ENCODE results near the gene EPC1. TPM values are rescaled to one million over a fixed set of nuclear protein-coding genes. Genes with fewer than 3 reads are reported as not detected.
"Not testable (repeated sequence)": the region's sequence is repeated elsewhere in the genome, so short reads cannot be mapped to it uniquely, and the experiment has no call there.

EPC1 gene
- total and polyA plus RNA-seq, 2 experiments from 2014 or later: 10.6 to 12.5 TPM

DNA sequence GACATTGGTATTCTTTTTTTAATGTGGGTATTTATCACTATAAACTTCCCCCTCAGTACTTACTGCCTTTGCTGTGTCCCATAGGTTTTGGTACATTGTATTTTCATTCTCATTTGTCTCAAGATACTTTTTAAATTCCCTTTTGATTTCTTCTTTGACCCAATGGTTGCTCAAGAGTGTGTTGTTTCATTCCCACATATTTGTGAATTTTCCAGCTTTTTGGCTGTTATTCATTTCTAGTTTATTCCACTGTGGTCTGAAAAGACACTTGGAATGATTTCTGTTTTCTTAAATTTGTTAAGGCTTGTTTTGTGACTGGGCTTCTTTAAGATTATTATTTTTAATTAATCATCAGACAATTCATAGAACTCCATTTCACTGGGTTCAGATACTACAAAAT is 105.0 kb downstream of the EPC1 start:
- Histone ChIP-seq H3K4me2 (ENCODE audit: unreplicated experiment) (no peak overlapping the region), H3K27me3 (replicated peaks; ENCODE audit: insufficient read depth) (no peaks in the 10 kb centered on the region), H3K9me2 (ENCODE audit: insufficient read depth) (no peaks in the 10 kb centered on the region), H3F3A (ENCODE audit: insufficient read depth) (peaks cover 36% of the 10 kb centered on the region), H3K4me3 (no peak overlapping the region), H3K9ac (no peak overlapping the region), H3K9me3 (ENCODE audit: low read depth) (no peaks in the 10 kb centered on the region), H2AFZ (no peak overlapping the region), H3K36me3 (ENCODE audit: low read depth) (no peaks in the 10 kb centered on the region), H3K4me1 (ENCODE audit: insufficient read depth) (peaks cover 42% of the 10 kb centered on the region), H4K20me1 (ENCODE audit: insufficient read depth) (no peaks in the 10 kb centered on the region), H3K79me2 (ENCODE audit: insufficient read depth) (no peaks in the 10 kb centered on the region), H3K27ac (no peak overlapping the region)
- no peak for DNase-seq
- in situ Hi-C loops (cut with MboI): no loop called here
- TF ChIP-seq EZH2phosphoT487 (IDR thresholded peaks at IDR 0.05; ENCODE audit: insufficient read depth, low read depth) (no peak), EZH2 (IDR thresholded peaks at IDR 0.05; ENCODE audit: insufficient read depth, poor library complexity, severe bottlenecking) (no peak)

DNA sequence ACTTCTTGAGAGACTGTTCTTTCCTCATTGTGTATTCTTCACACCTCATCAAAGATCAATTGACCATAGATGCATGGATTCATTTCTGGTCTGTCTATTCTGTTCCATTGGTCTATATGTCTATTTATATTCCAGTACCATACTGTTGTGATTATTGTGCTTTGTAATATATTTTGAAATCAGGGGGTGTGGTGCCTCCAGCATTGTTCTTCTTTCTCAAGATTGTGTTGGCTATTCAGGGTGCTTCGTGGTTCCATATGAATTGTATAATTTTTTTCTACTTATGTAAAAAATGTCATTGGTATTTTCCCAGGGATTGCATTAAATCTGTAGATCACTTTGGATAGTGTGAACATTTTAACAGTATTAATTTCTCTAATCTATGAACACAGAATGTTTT is 106.5 kb downstream of the EPC1 start:
- in situ Hi-C loops (cut with MboI): no loop called here
- 84 to 90% methylated on average over 1 of the region's 1 CpG for WGBS, 2 experiments (ENCODE audit: low coverage in 1 of 2, low lambda C conversion rate in 2 of 2, missing lambda C conversion rate in 2 of 2)
- H3K9me3 ChIP-seq (ENCODE audit: low read depth): no peaks in the 10 kb centered on the region
- H3K4me1 ChIP-seq (ENCODE audit: insufficient read depth): peaks cover 42% of the 10 kb centered on the region
- no peaks in the 10 kb centered on the region for H3K79me2 ChIP-seq (ENCODE audit: insufficient read depth)
- no peak overlapping the region for H2AFZ ChIP-seq
- no peaks in the 10 kb centered on the region for H3K27me3 ChIP-seq (replicated peaks; ENCODE audit: insufficient read depth)
- no peak overlapping the region for H3K9ac ChIP-seq
- no peak overlapping the region for H3K27ac ChIP-seq
- H3K4me2 ChIP-seq (ENCODE audit: unreplicated experiment): peak overlapping the region; percentile 9
- peak; percentile 39 for DNase-seq
- H4K20me1 ChIP-seq (ENCODE audit: insufficient read depth): no peaks in the 10 kb centered on the region
- H3K9me2 ChIP-seq (ENCODE audit: insufficient read depth): no peaks in the 10 kb centered on the region
- TF ChIP-seq EZH2 (IDR thresholded peaks at IDR 0.05; ENCODE audit: insufficient read depth, poor library complexity, severe bottlenecking): no peak
- TF ChIP-seq EZH2phosphoT487 (IDR thresholded peaks at IDR 0.05; ENCODE audit: insufficient read depth, low read depth): no peak
- H3K4me3 ChIP-seq: no peak overlapping the region
- H3F3A ChIP-seq (ENCODE audit: insufficient read depth): peaks cover 36% of the 10 kb centered on the region
- H3K36me3 ChIP-seq (ENCODE audit: low read depth): no peaks in the 10 kb centered on the region

DNA sequence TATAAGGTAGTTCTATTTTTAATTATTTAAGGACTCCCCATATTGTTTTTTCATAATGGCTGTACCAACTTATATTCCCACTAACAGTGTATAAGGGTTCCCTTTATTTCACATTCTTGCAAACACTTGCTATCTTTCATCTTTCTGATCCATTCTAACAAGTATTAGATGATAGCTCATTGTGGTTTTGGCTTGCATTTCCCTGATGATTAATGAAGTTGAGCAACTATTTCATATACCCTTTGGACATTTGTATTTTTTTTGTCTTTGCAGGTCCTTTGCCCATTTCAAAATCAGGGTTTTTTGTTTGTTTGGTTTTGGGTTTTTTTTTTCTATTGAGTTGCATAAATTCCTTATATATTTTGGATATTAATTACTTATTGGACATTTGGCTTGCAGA is 107.2 kb downstream of the EPC1 start:
- Histone ChIP-seq H3K4me3 (no peak overlapping the region), H3K27me3 (replicated peaks; ENCODE audit: insufficient read depth) (no peaks in the 10 kb centered on the region), H3K4me1 (ENCODE audit: insufficient read depth) (peaks cover 42% of the 10 kb centered on the region), H3F3A (ENCODE audit: insufficient read depth) (peaks cover 36% of the 10 kb centered on the region), H3K36me3 (ENCODE audit: low read depth) (no peaks in the 10 kb centered on the region), H3K9me3 (ENCODE audit: low read depth) (no peaks in the 10 kb centered on the region), H3K27ac (no peak overlapping the region), H3K9me2 (ENCODE audit: insufficient read depth) (no peaks in the 10 kb centered on the region), H3K4me2 (ENCODE audit: unreplicated experiment) (peak overlapping the region; percentile 9), H3K9ac (no peak overlapping the region), H3K79me2 (ENCODE audit: insufficient read depth) (no peaks in the 10 kb centered on the region), H4K20me1 (ENCODE audit: insufficient read depth) (no peaks in the 10 kb centered on the region), H2AFZ (no peak overlapping the region)
- DNase-seq: peak; percentile 82
- TF ChIP-seq EZH2phosphoT487 (IDR thresholded peaks at IDR 0.05; ENCODE audit: insufficient read depth, low read depth) (no peak), EZH2 (IDR thresholded peaks at IDR 0.05; ENCODE audit: insufficient read depth, poor library complexity, severe bottlenecking) (no peak)
- in situ Hi-C loops (cut with MboI): no loop called here

DNA sequence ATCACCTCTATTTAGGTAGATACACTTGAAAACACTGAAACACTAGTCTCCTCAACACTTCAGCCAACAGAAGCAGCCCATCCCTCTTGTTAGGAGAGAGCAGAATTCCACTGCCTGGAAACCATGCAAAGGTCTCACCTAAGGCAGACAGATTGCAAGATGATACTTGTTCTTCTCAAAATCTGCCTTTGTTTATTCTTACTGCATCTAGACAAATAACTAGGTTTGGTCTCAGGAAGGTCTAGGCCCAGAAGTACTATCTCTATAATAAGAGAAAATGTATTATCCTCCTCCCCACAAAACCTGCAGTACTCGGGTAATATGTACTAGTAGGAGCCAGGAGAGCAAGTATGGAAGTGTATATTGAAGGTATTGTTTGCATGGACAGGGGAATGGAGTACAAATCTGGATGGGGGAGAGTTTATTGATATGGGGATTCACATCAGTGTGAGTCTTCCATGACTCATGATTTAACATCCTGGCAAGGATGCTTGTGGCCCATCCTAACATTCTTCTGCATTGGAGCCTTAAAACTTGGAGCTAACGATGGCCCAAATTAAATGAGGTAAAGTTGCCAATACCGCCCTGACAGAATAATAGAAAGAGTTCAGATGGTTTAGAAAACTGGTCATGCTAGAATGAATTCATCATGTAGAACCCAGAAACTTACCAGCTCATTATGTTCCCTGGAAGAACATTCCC is 109.2 kb downstream of the EPC1 start:
- H3K9me2 ChIP-seq (ENCODE audit: insufficient read depth): no peaks in the 10 kb centered on the region
- H3K27me3 ChIP-seq (replicated peaks; ENCODE audit: insufficient read depth): no peaks in the 10 kb centered on the region
- H4K20me1 ChIP-seq (ENCODE audit: insufficient read depth): no peaks in the 10 kb centered on the region
- no peaks in the 10 kb centered on the region for H3K79me2 ChIP-seq (ENCODE audit: insufficient read depth)
- in situ Hi-C loops (cut with MboI): no loop called here
- H3K36me3 ChIP-seq (ENCODE audit: low read depth): no peaks in the 10 kb centered on the region
- peak overlapping the region; percentile 31 for H3K4me2 ChIP-seq (ENCODE audit: unreplicated experiment)
- no peaks in the 10 kb centered on the region for H3K9me3 ChIP-seq (ENCODE audit: low read depth)
- H3F3A ChIP-seq (ENCODE audit: insufficient read depth): peaks cover 36% of the 10 kb centered on the region
- no peak overlapping the region for H3K4me3 ChIP-seq
- H3K27ac ChIP-seq: peak overlapping the region; percentile 18; the same call in 1 of the 2 replicates
- DNase-seq: peak; percentile 76
- WGBS, 2 experiments (ENCODE audit: low coverage in 1 of 2, low lambda C conversion rate in 2 of 2, missing lambda C conversion rate in 2 of 2): 12 to 22% methylated on average over 3 of the region's 3 CpGs
- no peak overlapping the region for H3K9ac ChIP-seq
- H3K4me1 ChIP-seq (ENCODE audit: insufficient read depth): peaks cover 42% of the 10 kb centered on the region
- TF ChIP-seq EZH2phosphoT487 (IDR thresholded peaks at IDR 0.05; ENCODE audit: insufficient read depth, low read depth): no peak
- no peak for TF ChIP-seq EZH2 (IDR thresholded peaks at IDR 0.05; ENCODE audit: insufficient read depth, poor library complexity, severe bottlenecking)
- H2AFZ ChIP-seq: no peak overlapping the region

DNA sequence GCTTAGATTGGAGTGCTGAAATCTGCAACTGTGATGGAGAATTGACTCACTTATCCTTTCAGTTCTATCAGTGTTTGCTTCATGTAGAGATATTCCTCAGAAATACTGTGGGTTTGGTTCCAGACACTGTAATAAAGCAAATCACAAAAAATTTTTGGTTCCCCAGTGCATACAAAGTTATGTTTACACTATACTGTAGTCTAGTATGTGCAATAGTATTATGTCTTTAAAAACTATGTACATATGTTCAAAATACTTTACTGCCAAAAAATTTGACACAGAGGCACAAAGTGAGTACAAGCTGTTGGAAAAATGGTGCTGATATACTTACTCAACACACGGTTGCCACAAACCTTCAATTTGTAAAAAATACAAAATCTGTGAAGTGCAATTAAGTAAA is 112.5 kb downstream of the EPC1 start:
- Histone ChIP-seq H3F3A (ENCODE audit: insufficient read depth) (peaks cover 21% of the 10 kb centered on the region), H3K4me3 (no peak overlapping the region), H3K27ac (no peak overlapping the region), H2AFZ (no peak overlapping the region), H3K4me1 (ENCODE audit: insufficient read depth) (peaks cover 21% of the 10 kb centered on the region), H3K4me2 (ENCODE audit: unreplicated experiment) (no peak overlapping the region), H3K27me3 (replicated peaks; ENCODE audit: insufficient read depth) (no peaks in the 10 kb centered on the region), H3K9me3 (ENCODE audit: low read depth) (no peaks in the 10 kb centered on the region), H3K9me2 (ENCODE audit: insufficient read depth) (no peaks in the 10 kb centered on the region), H3K36me3 (ENCODE audit: low read depth) (no peaks in the 10 kb centered on the region), H4K20me1 (ENCODE audit: insufficient read depth) (no peaks in the 10 kb centered on the region), H3K9ac (no peak overlapping the region), H3K79me2 (ENCODE audit: insufficient read depth) (no peaks in the 10 kb centered on the region)
- 93 to 100% methylated on average over 1 of the region's 1 CpG for WGBS, 2 experiments (ENCODE audit: low coverage in 1 of 2, low lambda C conversion rate in 2 of 2, missing lambda C conversion rate in 2 of 2)
- no peak for TF ChIP-seq EZH2phosphoT487 (IDR thresholded peaks at IDR 0.05; ENCODE audit: insufficient read depth, low read depth)
- TF ChIP-seq EZH2 (IDR thresholded peaks at IDR 0.05; ENCODE audit: insufficient read depth, poor library complexity, severe bottlenecking): no peak
- in situ Hi-C loops (cut with MboI): no loop called here
- no peak for DNase-seq

DNA sequence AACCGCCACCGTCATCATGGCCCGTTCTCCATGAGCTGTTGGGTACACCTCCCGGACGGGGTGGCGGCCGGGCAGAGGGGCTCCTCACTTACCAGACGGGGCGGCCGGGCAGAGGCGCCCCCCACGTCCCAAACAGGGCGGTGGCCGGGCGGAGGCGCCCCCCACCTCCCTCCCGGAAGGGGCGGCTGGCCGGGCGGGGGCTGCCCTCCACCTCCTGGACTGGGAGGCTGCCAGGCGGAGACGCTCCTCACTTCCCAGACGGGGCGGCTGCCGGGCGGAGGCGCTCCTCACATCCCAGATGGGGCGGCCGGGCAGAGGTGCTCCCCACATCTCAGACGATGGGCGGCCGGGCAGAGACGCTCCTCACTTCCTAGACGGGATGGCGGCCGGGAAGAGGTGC is 113.6 kb downstream of the EPC1 start:
- in situ Hi-C loops (cut with MboI); H3K9me3 ChIP-seq (ENCODE audit: low read depth); H3K79me2 ChIP-seq (ENCODE audit: insufficient read depth); H3K4me3 ChIP-seq; H3K27ac ChIP-seq; H3K9me2 ChIP-seq (ENCODE audit: insufficient read depth); H3K4me2 ChIP-seq (ENCODE audit: unreplicated experiment); H3K36me3 ChIP-seq (ENCODE audit: low read depth); H3K27me3 ChIP-seq (replicated peaks; ENCODE audit: insufficient read depth); DNase-seq; H4K20me1 ChIP-seq (ENCODE audit: insufficient read depth); H3K9ac ChIP-seq; H2AFZ ChIP-seq: not testable (repeated sequence)
- Histone ChIP-seq H3F3A (ENCODE audit: insufficient read depth) (peaks cover 12% of the 10 kb centered on the region), H3K4me1 (ENCODE audit: insufficient read depth) (peaks cover 10% of the 10 kb centered on the region)
- 94 to 96% methylated on average over 12 to 36 of the region's 36 CpGs for WGBS, 2 experiments (ENCODE audit: low coverage in 1 of 2, low lambda C conversion rate in 2 of 2, missing lambda C conversion rate in 2 of 2)

All from GM23248 (cell line).